Progenitor cell of endocrine pancreas (in vitro differentiated cells): Measurements from ENCODE around the gene PHLDA1. TPM values are rescaled to one million over a fixed set of nuclear protein-coding genes. Genes with fewer than 3 reads are reported as not detected.

Source experiments
- DNase-seq: peaks from one replicate; pipeline ENCODE4 v3.0.0; 2021; ENCODE audit warnings: low spot score; ENCODE audit not compliant: unreplicated experiment
- H3K27ac Mint-ChIP-seq: 2 replicates; pipeline ENCODE4 v1.8.0; 2021; ENCODE audit warnings: mild to moderate bottlenecking, moderate library complexity, mixed read lengths
- H3K27me3 Mint-ChIP-seq: 2 replicates; pipeline ENCODE4 v1.8.0; 2021; ENCODE audit warnings: mixed read lengths
- H3K36me3 Mint-ChIP-seq: 2 replicates; pipeline ENCODE4 v1.8.0; 2022; ENCODE audit warnings: mixed read lengths; ENCODE audit not compliant: insufficient read depth
- H3K4me1 Mint-ChIP-seq: 2 replicates; pipeline ENCODE4 v1.8.0; 2021; ENCODE audit warnings: low read depth, mixed read lengths
- H3K4me3 Mint-ChIP-seq: 2 replicates; pipeline ENCODE4 v1.8.0; 2021; ENCODE audit warnings: low read depth, mild to moderate bottlenecking, moderate library complexity, mixed read lengths
- H3K9me3 Mint-ChIP-seq: 2 replicates; pipeline ENCODE4 v1.8.0; 2021; ENCODE audit warnings: low read depth, mixed read lengths
- CTCF ChIP-seq: fragments of 200-600 bp; sonication (generic); IDR thresholded peaks from one replicate; pipeline ENCODE4 v1.5.0; 2021; ENCODE audit warnings: antibody characterized with exemption, mild to moderate bottlenecking; ENCODE audit not compliant: unreplicated experiment
- total RNA-seq: library from RNA; stranded (reverse); gene quantifications from 2 replicates; pipeline ENCODE4 v1.2.1, GENCODE V29; 2021

PHLDA1 gene
- total RNA-seq, 1 donor from 2014 or later: 45.4 TPM

- Mint-ChIP-seq H3K9me3 (no peaks in the 10 kb centered on the region), H3K4me3 (no peak overlapping the region), H3K27ac (no peak overlapping the region), H3K36me3 (peaks cover 14% of the 10 kb centered on the region), H3K27me3 (no peaks in the 10 kb centered on the region), H3K4me1 (peaks cover 10% of the 10 kb centered on the region)
- DNase-seq: no peak
- TF ChIP-seq CTCF: no peak
Measured at GRCh38 chr12:76026643-76027063, 4.9 kb downstream of the PHLDA1 start.

GRCh38 chr12:76025601-76026575, 5.7 kb downstream of the PHLDA1 start:
- Mint-ChIP-seq H3K4me3 (no peak overlapping the region), H3K9me3 (no peaks in the 10 kb centered on the region), H3K4me1 (peaks cover 16% of the 10 kb centered on the region), H3K27me3 (no peaks in the 10 kb centered on the region), H3K27ac (no peak overlapping the region), H3K36me3 (peaks cover 14% of the 10 kb centered on the region)
- DNase-seq: no peak
- TF ChIP-seq CTCF: no peak

- Mint-ChIP-seq H3K4me1 (peaks cover 22% of the 10 kb centered on the region), H3K27me3 (no peaks in the 10 kb centered on the region), H3K9me3 (no peaks in the 10 kb centered on the region), H3K36me3 (peaks cover 12% of the 10 kb centered on the region), H3K4me3 (no peak overlapping the region), H3K27ac (no peak overlapping the region)
- no peak for DNase-seq
- TF ChIP-seq CTCF: no peak
Measured at GRCh38 chr12:76024942-76025600, 6.5 kb downstream of the PHLDA1 start.

- H3K4me1 Mint-ChIP-seq: peaks cover 23% of the 10 kb centered on the region
- no peak overlapping the region for H3K4me3 Mint-ChIP-seq
- no peak overlapping the region for H3K27ac Mint-ChIP-seq
- TF ChIP-seq CTCF: no peak
- no peaks in the 10 kb centered on the region for H3K9me3 Mint-ChIP-seq
- peaks cover 12% of the 10 kb centered on the region for H3K36me3 Mint-ChIP-seq
- H3K27me3 Mint-ChIP-seq: no peaks in the 10 kb centered on the region
- DNase-seq: no peak
Measured at GRCh38 chr12:76024102-76024781, 7.3 kb downstream of the PHLDA1 start.
